Heart right ventricle (tissue), 16 donors: ENCODE measurements around the gene TEX48. TPM values are rescaled to one million over a fixed set of nuclear protein-coding genes. Genes with fewer than 3 reads are reported as not detected.
A peak's percentile ranks its signal among the peaks of the same experiment; 100 is the strongest.

Source experiments
- ATAC-seq, 8 donors: fragments of 200-7000 bp; cut with Tn5 transposase; one replicate each; pipeline ENCODE4 v1.9.1; 2020; ENCODE audit warnings: mild to moderate bottlenecking in 8 of 8, moderate library complexity in 8 of 8, moderate number of reproducible peaks in 1 of 8
- DNase-seq, 2 donors: peaks; one replicate each; pipeline ENCODE4 v3.0.0-alpha.2; 2020
- H3K27ac ChIP-seq, 10 donors: fragments of 200-600 bp; sonication (generic) in 2 of 10; one replicate each; pipeline versions ENCODE4 v1.5.0 to v1.8.0; 2020 to 2022; ENCODE audit warnings: mild to moderate bottlenecking in 3 of 10
- H3K27me3 ChIP-seq, 7 donors: fragments of 200-600 bp; one replicate each; pipeline ENCODE4 v1.8.0; 2021 to 2022; ENCODE audit warnings: mild to moderate bottlenecking in 2 of 7
- H3K36me3 ChIP-seq, 9 donors: fragments of 200-600 bp; sonication (generic) in 1 of 9; one replicate each; pipeline versions ENCODE4 v1.5.0 to v1.8.0; 2020 to 2022; ENCODE audit warnings: mild to moderate bottlenecking in 2 of 9
- H3K4me1 ChIP-seq, 9 donors: fragments of 200-600 bp; sonication (generic) in 1 of 9; one replicate each; pipeline versions ENCODE4 v1.5.0 to v1.8.0; 2020 to 2022; ENCODE audit warnings: mild to moderate bottlenecking in 4 of 9
- H3K4me3 ChIP-seq, 10 donors: fragments of 200-600 bp; sonication (generic) in 2 of 10; one replicate each; pipeline versions ENCODE4 v1.5.0 to v1.8.0; 2020 to 2022; ENCODE audit warnings: mild to moderate bottlenecking in 7 of 10, moderate library complexity in 2 of 10
- H3K9me3 ChIP-seq, 11 donors: fragments of 200-600 bp in 10 of 11; sonication (generic) in 2 of 11; one replicate each; pipeline versions ENCODE4 v1.5.0 to v1.8.0; 2013 to 2022; ENCODE audit warnings: mild to moderate bottlenecking in 2 of 11, control low read depth in 1 of 11, moderate library complexity in 1 of 11
- WGBS, 2 donors: extraction: QIAGEN DNeasy Blood & Tissue Kit; methylation state at CpG; one replicate each; pipeline ENCODE4 v1.1.7; 2013; ENCODE audit warnings: inconsistent platforms in 1 of 2; 5-methylcytosine and 5-hydroxymethylcytosine counted together
- intact Hi-C, 10 donors: fragments of 100-400 bp; cut with DNase I; formaldehyde crosslinking; loops; one replicate each; pipeline versions ENCODE4 v1.11.1 to v1.14.2; 2022
- polyA plus RNA-seq, 2 donors: library from polyadenylated mRNA; stranded (reverse); fragments of 200-250 nt; gene quantifications; one replicate each; pipeline ENCODE4 v1.2.3, GENCODE V29; 2013
- total RNA-seq, 10 donors: library from RNA; stranded (reverse); fragmentation: NEBNext Ultra II Directional in 3 of 10; extraction: Animal tissue kit (Norgen Biotek cat#: 25700) in 3 of 10; gene quantifications; one replicate each; pipeline versions ENCODE4 v1.2.1 to v1.2.4, GENCODE V29; 2021 to 2023
- TF ChIP-seq, protein P1 (sequence below), 9 donors: fragments of 200-600 bp; sonication (generic) in 2 of 9; IDR thresholded peaks; one replicate each; pipeline versions ENCODE4 v1.5.0 to v1.8.0; 2021 to 2022; ENCODE audit warnings: antibody characterized with exemption in 9 of 9, mild to moderate bottlenecking in 5 of 9, moderate library complexity in 1 of 9
- donor health status: Arrhythmogenic right ventricular cardiomyopathy.
- donor health status: ischemic (EF 13 %, LVEDD 7.1; RV severe dilation, severe dysfunction).
- donor health status: healthy with polysubstance abuse.
- donor health status: DM: no; HTN: yes; CAD: no.
- donor health status: DM: no; HTN: no; CAD: no.
- donor health status: ischemic (EF 25% LVEDD 6.9; RV normal size, moderate dysfunction).
- donor health status: ischemic (EF 25% LVEDD 5.7; RV mildly dilated, moderate dysfunction).
- donor health status: healthy.
- donor health status: DM: yes; HTN: yes; CAD: no.
- donor health status: Ischemic cardiomyopathy.
- donor health status: ischemic (EF 35%, LVEDD 5.7; RV mildly dilated, moderate dysfunction).
- donor health status: nonischemic (EF 11% LVEDD 7.7; RV severe dilation, severe dysfunction).
- donor health status: DM: yes; HTN: yes; CAD: no.
- donor health status: PGD.
- donor health status: ischemic (EF 29% LVEDD 5.4; RV normal size, mild dysfunction).
- donor health status: nonischemic (EF 23%, LVEDD 6.1; RV moderate dilation, normal function).

Gene TEX48
- total and polyA plus RNA-seq, 12 donors: not detected

- TF ChIP-seq, protein P1, sequence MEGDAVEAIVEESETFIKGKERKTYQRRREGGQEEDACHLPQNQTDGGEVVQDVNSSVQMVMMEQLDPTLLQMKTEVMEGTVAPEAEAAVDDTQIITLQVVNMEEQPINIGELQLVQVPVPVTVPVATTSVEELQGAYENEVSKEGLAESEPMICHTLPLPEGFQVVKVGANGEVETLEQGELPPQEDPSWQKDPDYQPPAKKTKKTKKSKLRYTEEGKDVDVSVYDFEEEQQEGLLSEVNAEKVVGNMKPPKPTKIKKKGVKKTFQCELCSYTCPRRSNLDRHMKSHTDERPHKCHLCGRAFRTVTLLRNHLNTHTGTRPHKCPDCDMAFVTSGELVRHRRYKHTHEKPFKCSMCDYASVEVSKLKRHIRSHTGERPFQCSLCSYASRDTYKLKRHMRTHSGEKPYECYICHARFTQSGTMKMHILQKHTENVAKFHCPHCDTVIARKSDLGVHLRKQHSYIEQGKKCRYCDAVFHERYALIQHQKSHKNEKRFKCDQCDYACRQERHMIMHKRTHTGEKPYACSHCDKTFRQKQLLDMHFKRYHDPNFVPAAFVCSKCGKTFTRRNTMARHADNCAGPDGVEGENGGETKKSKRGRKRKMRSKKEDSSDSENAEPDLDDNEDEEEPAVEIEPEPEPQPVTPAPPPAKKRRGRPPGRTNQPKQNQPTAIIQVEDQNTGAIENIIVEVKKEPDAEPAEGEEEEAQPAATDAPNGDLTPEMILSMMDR (IDR thresholded peaks at IDR 0.05): no peak
- Histone ChIP-seq H3K27me3 (peaks cover 0 to 46% (median 25%) of the 10 kb centered on the region in 7 donors), H3K4me1 (no peaks in the 10 kb centered on the region), H3K4me3 (no peak overlapping the region), H3K27ac (no peak overlapping the region), H3K36me3 (no peaks in the 10 kb centered on the region), H3K9me3 (no peaks in the 10 kb centered on the region)
- WGBS, 2 donors: 69 to 84% methylated on average over 3 of the region's 3 CpGs
- no peak for ATAC-seq
- no peak for DNase-seq
- intact Hi-C loops: loop anchor here in 6 of 10 donors (5.0 to 10.0 kb wide), 4 partner anchors 248 to 353 kb away; no protein-coding TSS in a partner anchor
Measured at GRCh38 chr9:114664181-114664580, 17.8 kb downstream of the TEX48 start.

- ATAC-seq (peak in 7 of 8 donors; percentile 67 to 81 (median 75)), DNase-seq (peak in 1 of 2 donors; percentile 31)
- Histone ChIP-seq H3K27ac (no peak overlapping the region), H3K4me1 (no peaks in the 10 kb centered on the region), H3K4me3 (no peak overlapping the region), H3K9me3 (no peaks in the 10 kb centered on the region), H3K27me3 (peaks cover 0 to 40% (median 23%) of the 10 kb centered on the region in 7 donors), H3K36me3 (no peaks in the 10 kb centered on the region)
- intact Hi-C loops: loop anchor here in 8 of 10 donors (2.0 to 10.0 kb wide), 6 partner anchors 250 to 355 kb away; no protein-coding TSS in a partner anchor
- WGBS, 2 donors: 31 to 36% methylated on average over 10 of the region's 10 CpGs
- TF ChIP-seq, protein P1 (IDR thresholded peaks at IDR 0.05): peak; percentile 58 to 88 (median 73)
Measured at GRCh38 chr9:114662081-114662989, 19.7 kb downstream of the TEX48 start.

GRCh38 chr9:114657705-114658104 is 24.3 kb downstream of the TEX48 start, which contains the start of gene TEX53:
Gene TEX53, minus strand, starts transcription at chr9:114657805. Its CDS starts 31 bp downstream, at chr9:114657774.
- DNase-seq (no peak), ATAC-seq (no peak)
- H3K9me3 ChIP-seq: no peaks in the 10 kb centered on the region
- intact Hi-C loops: loop anchor here in 4 of 10 donors (5.0 to 10.0 kb wide), 4 partner anchors 70 to 253 kb away; partner anchors contain the start of gene ATP6V1G1 (in 1 of the 4)
- TF ChIP-seq, protein P1 (IDR thresholded peaks at IDR 0.05): no peak
- peaks cover 0 to 8% (median 0%) of the 10 kb centered on the region in 9 donors for H3K4me1 ChIP-seq
- peaks cover 0 to 16% (median 11%) of the 10 kb centered on the region in 7 donors for H3K27me3 ChIP-seq
- H3K4me3 ChIP-seq: no peak within 1 kb of the TSS
- no peaks in the 10 kb centered on the region for H3K36me3 ChIP-seq
- H3K27ac ChIP-seq: no peak within 1 kb of the TSS
- WGBS, 2 donors: 97 to 99% methylated on average over 6 of the region's 6 CpGs

GRCh38 chr9:114656301-114656700 is 25.7 kb downstream of the TEX48 start:
- Histone ChIP-seq H3K36me3 (no peaks in the 10 kb centered on the region), H3K4me3 (no peak overlapping the region), H3K4me1 (peaks cover 0 to 8% (median 0%) of the 10 kb centered on the region in 9 donors), H3K27me3 (peaks cover 0 to 5% (median 2%) of the 10 kb centered on the region in 7 donors), H3K9me3 (no peaks in the 10 kb centered on the region), H3K27ac (no peak overlapping the region)
- intact Hi-C loops: loop anchor here in 4 of 10 donors (5.0 to 10.0 kb wide), 4 partner anchors 69 to 252 kb away; partner anchors contain the start of gene ATP6V1G1 (in 1 of the 4)
- ATAC-seq (no peak), DNase-seq (no peak)
- 78 to 85% methylated on average over 12 of the region's 12 CpGs for WGBS, 2 donors
- TF ChIP-seq, protein P1 (IDR thresholded peaks at IDR 0.05): no peak
